ENCODE results near the gene DCN.

DCN gene

DNA sequence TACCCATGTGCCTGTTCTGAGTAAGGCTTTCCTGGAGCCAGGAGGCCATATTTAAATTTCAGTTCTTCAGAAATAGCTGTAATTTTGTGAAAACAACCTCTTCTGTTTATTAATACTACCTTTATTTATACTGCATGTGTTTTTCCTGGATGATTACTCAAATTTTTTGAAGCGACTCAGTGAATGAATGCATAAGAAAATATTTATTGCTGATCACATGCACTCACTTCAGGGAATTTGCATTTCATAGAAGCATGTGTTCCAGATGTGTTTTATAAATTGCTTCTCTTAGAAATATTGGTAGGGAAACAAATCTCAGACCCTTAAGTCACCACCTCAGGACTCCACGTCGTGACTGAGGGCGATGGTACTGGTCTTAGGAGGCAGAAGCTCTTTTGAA lies 21.8 kb upstream of the DCN start:
- H3K4me3 Mint-ChIP-seq, result no peak overlapping the region
- no peaks in the 10 kb centered on the region for H3K27me3 Mint-ChIP-seq
- no peaks in the 10 kb centered on the region for H3K4me1 Mint-ChIP-seq
- peaks cover 2% of the 10 kb centered on the region for H3K9me3 Mint-ChIP-seq
- CTCF ChIA-PET, result no interaction called here
- no peaks in the 10 kb centered on the region for H3K36me3 Mint-ChIP-seq
- no peak for DNase-seq
- H3K27ac Mint-ChIP-seq, result no peak overlapping the region

DNA sequence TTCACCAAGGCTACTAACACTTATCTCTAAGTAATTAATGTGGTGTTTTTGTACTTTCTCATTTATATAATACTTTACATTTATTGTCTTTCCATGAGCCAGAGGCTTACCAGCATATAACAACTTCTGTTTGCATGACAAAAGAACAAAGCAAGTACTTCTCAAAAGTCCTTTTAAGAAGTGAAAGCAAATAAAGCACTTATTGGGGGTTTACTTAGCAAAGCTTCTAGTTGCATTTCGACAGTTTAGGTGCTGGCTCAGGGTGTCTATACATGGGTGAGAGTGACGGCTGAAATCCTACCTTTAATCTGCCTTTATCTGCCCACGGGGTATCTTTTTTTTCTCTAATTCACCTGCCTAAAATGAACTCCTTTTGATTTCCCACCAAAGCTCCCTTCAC lies 21.0 kb upstream of the DCN start:
- Mint-ChIP-seq H3K9me3 (peaks cover 2% of the 10 kb centered on the region), H3K27me3 (no peaks in the 10 kb centered on the region), H3K36me3 (no peaks in the 10 kb centered on the region), H3K4me3 (no peak overlapping the region), H3K27ac (no peak overlapping the region), H3K4me1 (no peaks in the 10 kb centered on the region)
- DNase-seq, result no peak
- CTCF ChIA-PET, result no interaction called here

DNA sequence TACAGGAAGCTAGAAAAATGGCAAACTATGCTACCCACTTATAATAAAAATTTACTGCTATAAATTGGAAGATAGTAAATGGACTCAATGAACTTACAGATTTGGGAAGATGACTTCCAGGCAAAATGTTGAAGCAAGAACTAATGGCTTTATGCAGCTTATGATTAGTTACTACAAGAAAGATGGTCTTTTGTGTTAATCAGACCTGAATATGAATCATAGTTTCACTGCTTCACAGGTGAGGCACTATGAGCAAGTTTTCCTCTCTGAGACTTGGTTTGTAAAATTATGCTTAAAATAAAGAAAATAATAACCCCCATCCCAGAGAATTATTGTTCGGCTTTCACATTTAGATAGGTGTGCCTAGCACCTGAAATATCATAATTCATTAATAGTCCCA lies 19.8 kb upstream of the DCN start:
- Mint-ChIP-seq H3K4me3 (no peak overlapping the region), H3K36me3 (no peaks in the 10 kb centered on the region), H3K9me3 (peaks cover 2% of the 10 kb centered on the region), H3K27me3 (no peaks in the 10 kb centered on the region), H3K4me1 (no peaks in the 10 kb centered on the region), H3K27ac (no peak overlapping the region)
- CTCF ChIA-PET, result no interaction called here
- DNase-seq, result no peak

DNA sequence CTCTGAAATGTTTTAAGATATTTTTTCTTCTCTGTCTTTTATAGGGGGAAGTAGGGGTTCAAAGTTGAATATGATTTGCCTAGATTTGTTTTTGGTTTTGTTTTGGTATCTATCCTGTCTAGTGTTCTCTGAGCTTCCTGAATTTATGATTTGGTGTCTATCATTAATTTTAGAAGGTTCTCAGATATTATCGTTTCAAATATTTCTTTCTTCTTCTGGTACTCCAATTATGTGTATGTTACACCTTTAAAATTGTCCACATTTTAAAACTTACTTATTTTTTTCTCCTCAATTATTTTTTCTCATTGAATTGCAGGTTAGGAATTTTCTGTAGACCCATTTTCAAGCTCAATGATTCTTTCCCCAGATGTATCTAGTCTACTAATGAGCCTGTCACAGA lies 13.8 kb upstream of the DCN start:
- H3K4me3 Mint-ChIP-seq, result no peak overlapping the region
- H3K9me3 Mint-ChIP-seq, result peaks cover 4% of the 10 kb centered on the region
- no peaks in the 10 kb centered on the region for H3K4me1 Mint-ChIP-seq
- no peaks in the 10 kb centered on the region for H3K36me3 Mint-ChIP-seq
- no peaks in the 10 kb centered on the region for H3K27me3 Mint-ChIP-seq
- no peak overlapping the region for H3K27ac Mint-ChIP-seq
- CTCF ChIA-PET, result interaction anchor here (0.7 kb wide), 2 partner anchors 36 to 185 kb away, joined by 3 to 4 read pairs; no protein-coding TSS in a partner anchor
- DNase-seq, result no peak

DNA sequence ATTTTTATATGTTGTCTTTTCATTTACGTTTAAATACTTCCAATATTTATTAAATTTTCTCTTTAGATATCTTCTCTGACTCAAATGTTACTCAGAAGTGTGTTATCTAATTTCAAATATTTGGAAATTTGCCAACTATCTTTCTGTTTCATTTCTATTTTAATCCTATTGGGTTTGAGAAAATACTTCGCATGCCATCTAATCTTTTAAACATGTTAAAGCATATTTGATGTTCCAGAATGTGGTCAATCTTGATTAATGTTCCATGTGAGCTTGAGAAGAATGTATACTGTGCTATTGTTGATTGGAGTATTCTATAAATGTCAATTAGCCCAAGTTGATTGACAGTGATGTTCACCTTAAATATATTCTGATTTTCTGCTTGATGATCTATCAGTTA lies 11.9 kb upstream of the DCN start:
- Mint-ChIP-seq H3K9me3 (peaks cover 4% of the 10 kb centered on the region), H3K4me3 (no peak overlapping the region), H3K27me3 (no peaks in the 10 kb centered on the region), H3K4me1 (no peaks in the 10 kb centered on the region), H3K27ac (no peak overlapping the region), H3K36me3 (no peaks in the 10 kb centered on the region)
- CTCF ChIA-PET, result no interaction called here
- DNase-seq, result no peak

DNA sequence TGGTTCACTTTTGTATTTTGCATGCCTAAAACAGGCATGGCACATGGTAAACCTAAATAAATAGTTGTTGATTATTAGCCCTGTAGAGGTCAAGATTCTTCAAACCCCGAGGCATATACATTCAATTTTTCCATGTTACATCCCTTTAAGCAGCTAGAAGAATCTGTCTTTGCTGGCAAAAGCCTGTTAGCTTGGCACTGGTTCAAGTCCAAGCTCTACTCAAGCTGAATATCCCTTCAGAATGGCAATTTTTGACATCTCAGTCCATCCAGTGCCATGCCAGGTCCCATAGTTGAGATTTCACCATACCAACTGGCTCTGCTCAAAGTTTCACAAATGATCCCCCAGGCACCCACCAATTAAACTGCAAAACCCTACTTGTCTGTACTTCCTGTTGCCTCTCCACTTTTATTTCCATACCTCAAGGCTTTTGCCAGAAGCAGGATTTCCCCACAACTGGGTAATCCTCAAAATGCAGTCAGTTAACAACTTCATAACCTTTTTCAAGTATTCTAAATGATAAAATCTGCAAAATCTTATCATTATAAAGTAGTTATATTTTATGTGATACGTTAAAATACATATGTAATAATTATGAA lies 9.0 kb upstream of the DCN start:
- no peaks in the 10 kb centered on the region for H3K4me1 Mint-ChIP-seq
- no peak overlapping the region for H3K27ac Mint-ChIP-seq
- CTCF ChIA-PET, result no interaction called here
- H3K9me3 Mint-ChIP-seq, result peaks cover 4% of the 10 kb centered on the region
- DNase-seq, result no peak
- no peaks in the 10 kb centered on the region for H3K36me3 Mint-ChIP-seq
- no peaks in the 10 kb centered on the region for H3K27me3 Mint-ChIP-seq
- no peak overlapping the region for H3K4me3 Mint-ChIP-seq

DNA sequence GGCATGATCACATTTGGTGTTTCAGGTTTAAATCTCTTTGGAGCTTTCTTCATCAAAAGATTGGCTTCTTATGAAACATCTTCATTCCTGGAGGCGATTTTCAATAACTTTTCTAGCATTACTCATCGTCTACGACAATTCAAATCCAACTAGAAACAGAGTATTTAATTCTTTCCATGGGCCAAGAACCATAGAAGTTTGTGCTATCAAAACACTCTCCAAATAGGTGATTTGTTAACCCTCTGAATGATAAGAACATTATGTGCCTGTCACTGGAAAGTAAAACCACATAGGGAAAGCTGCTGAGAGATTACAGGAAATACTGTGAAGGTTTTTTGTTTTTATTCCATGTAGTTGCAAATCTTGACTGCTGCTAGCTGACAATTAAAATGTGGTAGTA lies 6.9 kb upstream of the DCN start:
- H3K4me3 Mint-ChIP-seq, result no peak overlapping the region
- no peak for DNase-seq
- H3K4me1 Mint-ChIP-seq, result no peaks in the 10 kb centered on the region
- CTCF ChIA-PET, result no interaction called here
- H3K27ac Mint-ChIP-seq, result no peak overlapping the region
- H3K9me3 Mint-ChIP-seq, result no peaks in the 10 kb centered on the region
- H3K36me3 Mint-ChIP-seq, result no peaks in the 10 kb centered on the region
- no peaks in the 10 kb centered on the region for H3K27me3 Mint-ChIP-seq

DNA sequence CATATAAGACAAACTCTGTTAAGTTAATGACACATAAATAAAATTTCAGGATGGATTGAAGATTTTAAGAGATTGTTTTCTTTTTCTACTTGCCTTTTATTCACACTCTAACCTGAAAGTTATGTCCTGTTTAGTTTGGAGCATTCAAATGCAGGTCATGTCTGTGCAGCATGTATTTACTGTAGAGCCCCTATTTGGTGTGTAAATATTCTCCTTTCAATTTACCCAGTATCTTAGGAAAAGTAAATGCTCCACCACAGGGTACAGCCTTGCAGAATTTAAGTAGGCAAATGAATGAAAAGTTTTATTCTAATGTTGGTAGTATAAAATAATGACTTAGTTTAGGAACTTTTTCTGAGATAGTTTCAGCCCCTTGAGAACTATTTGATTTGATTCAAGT lies 6.2 kb upstream of the DCN start:
- H3K36me3 Mint-ChIP-seq, result no peaks in the 10 kb centered on the region
- no peaks in the 10 kb centered on the region for H3K27me3 Mint-ChIP-seq
- no peak overlapping the region for H3K4me3 Mint-ChIP-seq
- no peak overlapping the region for H3K27ac Mint-ChIP-seq
- CTCF ChIA-PET, result no interaction called here
- H3K9me3 Mint-ChIP-seq, result no peaks in the 10 kb centered on the region
- no peaks in the 10 kb centered on the region for H3K4me1 Mint-ChIP-seq
- no peak for DNase-seq

DNA sequence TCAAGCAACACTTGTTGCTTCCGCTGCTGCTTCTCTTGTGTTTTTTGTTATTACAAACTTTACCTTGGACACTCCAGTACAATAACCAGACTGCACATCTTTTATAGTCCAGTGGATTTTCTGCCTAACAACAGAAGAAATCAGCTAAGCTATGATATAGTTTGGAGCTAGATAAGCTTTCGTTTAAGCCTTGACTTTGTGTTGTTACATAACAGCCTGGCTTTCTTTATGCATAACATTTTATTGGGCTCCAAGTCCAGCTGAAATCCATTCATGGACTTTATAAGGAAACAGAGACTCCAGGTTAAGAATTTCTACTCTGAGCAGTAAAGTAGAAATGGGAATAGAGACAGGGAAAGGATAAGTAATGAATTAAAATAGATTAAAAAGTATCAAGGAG lies 3.5 kb upstream of the DCN start:
- H3K27me3 Mint-ChIP-seq, result no peaks in the 10 kb centered on the region
- no peaks in the 10 kb centered on the region for H3K36me3 Mint-ChIP-seq
- no peak overlapping the region for H3K4me3 Mint-ChIP-seq
- CTCF ChIA-PET, result interaction anchor here (0.7 kb wide), 1 partner anchor 75 kb away, joined by 3 read pairs; no protein-coding TSS in a partner anchor
- no peak for DNase-seq
- H3K9me3 Mint-ChIP-seq, result no peaks in the 10 kb centered on the region
- no peaks in the 10 kb centered on the region for H3K4me1 Mint-ChIP-seq
- no peak overlapping the region for H3K27ac Mint-ChIP-seq

DNA sequence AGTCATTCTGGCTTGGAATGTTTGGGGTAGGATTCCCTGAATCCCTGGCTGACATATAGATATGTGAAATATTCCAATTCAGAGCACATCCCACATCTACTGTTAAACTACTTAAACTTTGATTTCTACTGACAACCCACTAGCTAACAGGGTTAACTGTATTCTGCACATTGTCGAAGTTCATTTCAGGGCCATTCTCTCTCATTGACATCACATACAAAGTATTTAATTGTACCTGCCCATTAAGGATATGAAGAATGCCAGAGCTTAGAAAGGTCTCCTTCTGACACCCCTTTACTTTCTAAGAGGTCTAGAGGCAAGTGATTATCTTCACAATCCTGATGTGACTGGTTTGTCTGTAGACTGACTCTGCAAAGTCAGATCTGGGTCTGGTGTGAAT lies 2.8 kb upstream of the DCN start:
- no peak for DNase-seq
- Mint-ChIP-seq H3K4me1 (no peaks in the 10 kb centered on the region), H3K36me3 (no peaks in the 10 kb centered on the region)

DNA sequence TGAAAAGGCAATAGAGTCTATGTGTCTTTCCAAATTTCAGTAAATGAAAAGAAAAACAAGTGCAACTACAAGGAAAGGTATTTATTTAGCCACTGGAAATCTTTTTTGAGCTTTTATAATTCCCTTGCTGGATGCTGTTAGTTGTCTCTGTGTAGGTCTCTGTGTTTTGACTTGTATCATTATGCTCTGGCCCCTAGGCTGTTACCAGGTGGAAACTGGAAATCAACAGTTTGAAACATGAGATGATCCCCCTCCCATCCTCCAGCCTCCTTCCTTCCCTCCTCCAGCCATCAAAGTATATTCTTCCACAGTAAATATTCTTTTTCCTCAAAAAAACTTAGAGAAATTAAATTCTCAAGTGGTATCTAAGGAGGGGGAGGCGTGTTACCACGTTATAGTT lies 934 bp upstream of the DCN start:
- no peaks in the 10 kb centered on the region for H3K36me3 Mint-ChIP-seq
- CTCF ChIA-PET, result no interaction called here
- no peak for DNase-seq
- no peaks in the 10 kb centered on the region for H3K4me1 Mint-ChIP-seq
- H3K9me3 Mint-ChIP-seq, result no peaks in the 10 kb centered on the region
- H3K4me3 Mint-ChIP-seq, result no peak overlapping the region
- H3K27me3 Mint-ChIP-seq, result no peaks in the 10 kb centered on the region
- H3K27ac Mint-ChIP-seq, result no peak overlapping the region

More for the DNA sequence above, 2.8 kb upstream of the DCN start:
- Mint-ChIP-seq H3K27ac (no peak overlapping the region), H3K27me3 (no peaks in the 10 kb centered on the region), H3K9me3 (no peaks in the 10 kb centered on the region), H3K4me3 (no peak overlapping the region)
- CTCF ChIA-PET, result interaction anchor here (0.7 kb wide), 1 partner anchor 76 kb away, joined by 3 read pairs; no protein-coding TSS in a partner anchor

DNA sequence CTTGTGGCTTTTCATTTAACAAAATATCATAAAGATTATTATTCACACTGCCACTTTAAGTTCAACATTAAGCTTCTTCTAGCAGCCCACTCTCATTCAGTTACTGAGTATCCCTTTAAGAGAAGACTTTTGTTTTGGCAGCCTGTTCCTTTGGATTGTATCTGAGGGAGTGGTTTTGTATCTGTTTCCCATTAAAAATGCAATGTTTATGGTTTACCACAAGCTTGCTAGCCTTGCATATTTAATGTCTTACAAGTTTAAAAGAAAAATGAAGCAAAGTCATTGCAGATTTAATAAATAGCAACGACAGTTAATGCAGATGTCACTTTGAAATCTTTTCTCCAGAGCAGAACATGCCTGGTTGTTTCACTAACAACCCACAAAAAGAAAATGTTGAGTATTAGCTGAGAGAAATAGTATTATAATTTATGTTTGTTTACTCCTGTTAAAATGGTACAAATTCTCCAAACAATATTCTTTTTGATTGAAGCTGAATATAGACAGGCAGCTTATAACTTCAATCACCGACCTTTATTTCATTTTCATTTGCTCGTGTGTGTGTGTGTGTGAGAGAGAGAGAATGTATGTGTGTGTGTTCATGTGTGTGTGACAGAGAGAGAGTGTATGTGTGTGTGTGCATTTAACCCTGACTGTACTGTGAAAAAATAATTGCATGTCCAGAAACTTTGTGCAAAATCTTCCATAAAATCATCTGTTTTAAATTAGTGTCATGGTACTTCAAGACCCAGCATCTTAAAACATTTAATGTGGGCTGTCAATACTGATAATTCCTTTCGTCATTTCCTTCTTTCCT lies 1.8 kb downstream of the DCN start:
- CTCF ChIA-PET, result no interaction called here
- H3K27me3 Mint-ChIP-seq, result no peaks in the 10 kb centered on the region
- no peaks in the 10 kb centered on the region for H3K9me3 Mint-ChIP-seq
- H3K4me3 Mint-ChIP-seq, result no peak overlapping the region
- no peaks in the 10 kb centered on the region for H3K36me3 Mint-ChIP-seq
- no peaks in the 10 kb centered on the region for H3K4me1 Mint-ChIP-seq
- no peak overlapping the region for H3K27ac Mint-ChIP-seq
- DNase-seq, result no peak

DNA sequence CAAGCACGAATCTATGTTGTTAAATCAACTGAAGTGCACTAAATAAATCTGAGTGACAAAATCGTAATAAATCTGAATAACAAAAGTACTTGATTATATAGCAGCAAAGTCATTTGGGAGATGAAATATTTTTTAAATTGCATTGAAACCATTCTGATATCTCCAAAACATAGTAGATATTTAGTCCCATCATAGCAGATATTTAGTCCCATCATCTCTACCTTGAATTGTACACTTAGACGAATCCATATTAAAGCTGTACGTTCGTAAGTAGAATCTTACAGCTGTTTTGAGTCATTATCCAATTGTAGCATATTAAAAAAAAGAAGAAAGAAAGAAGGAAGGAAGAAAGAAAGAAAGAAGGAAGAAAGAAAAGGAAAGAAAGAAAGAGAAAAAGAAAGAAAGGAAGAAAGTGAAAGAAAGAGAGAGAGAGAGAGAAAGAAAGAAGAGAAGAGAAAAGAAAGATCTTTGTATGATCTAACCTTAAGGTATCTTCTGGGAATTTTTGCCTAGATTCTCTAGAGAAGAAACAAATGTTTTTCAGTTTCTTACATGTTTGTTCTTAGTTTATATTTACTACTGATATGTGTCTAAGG lies 2.6 kb downstream of the DCN start:
- Mint-ChIP-seq H3K4me3 (no peak overlapping the region), H3K27me3 (no peaks in the 10 kb centered on the region), H3K27ac (no peak overlapping the region), H3K4me1 (no peaks in the 10 kb centered on the region), H3K9me3 (no peaks in the 10 kb centered on the region), H3K36me3 (no peaks in the 10 kb centered on the region)
- DNase-seq, result no peak
- CTCF ChIA-PET, result no interaction called here

DNA sequence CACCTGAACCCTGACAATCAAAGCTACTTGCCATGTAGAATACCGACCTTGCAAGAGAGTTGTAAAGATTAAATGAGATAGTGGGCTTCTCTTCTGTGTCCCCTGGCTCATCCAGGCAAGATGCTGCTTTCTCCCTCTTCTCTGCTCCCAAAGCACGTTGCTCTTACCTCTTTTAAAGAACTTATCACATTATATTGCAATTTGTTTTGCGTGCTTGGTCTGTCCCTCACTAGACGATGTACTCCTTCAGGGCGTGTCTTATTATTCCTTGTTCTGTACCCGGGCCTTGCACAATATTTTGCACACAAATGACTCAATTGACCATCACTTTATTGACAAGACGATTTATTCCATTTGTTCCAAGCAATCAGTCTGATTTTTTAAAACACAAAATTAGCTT lies 3.3 kb downstream of the DCN start:
- Mint-ChIP-seq H3K27me3 (no peaks in the 10 kb centered on the region), H3K4me1 (no peaks in the 10 kb centered on the region), H3K9me3 (no peaks in the 10 kb centered on the region), H3K36me3 (no peaks in the 10 kb centered on the region), H3K27ac (no peak overlapping the region), H3K4me3 (no peak overlapping the region)
- CTCF ChIA-PET, result no interaction called here
- no peak for DNase-seq

DNA sequence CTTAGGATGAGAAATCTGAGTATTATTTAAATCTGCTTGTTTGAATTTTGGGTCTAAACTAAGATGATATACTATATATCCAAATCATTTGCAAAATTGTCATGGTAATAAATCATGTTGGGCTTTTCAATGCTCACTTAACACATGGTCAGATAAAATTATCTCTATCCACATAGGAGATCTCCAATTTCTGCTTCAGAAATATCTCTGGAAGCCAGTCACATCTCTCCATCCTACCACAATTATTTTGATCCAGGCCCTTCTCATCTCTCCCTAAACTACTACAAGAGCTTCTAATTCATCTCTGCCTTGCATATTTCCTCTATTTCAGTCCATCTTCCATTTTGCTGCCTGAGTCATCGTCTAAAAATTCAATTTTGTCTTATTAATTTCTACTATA lies 3.8 kb downstream of the DCN start:
- Mint-ChIP-seq H3K4me1 (no peaks in the 10 kb centered on the region), H3K27me3 (no peaks in the 10 kb centered on the region), H3K27ac (no peak overlapping the region), H3K9me3 (no peaks in the 10 kb centered on the region), H3K36me3 (no peaks in the 10 kb centered on the region), H3K4me3 (no peak overlapping the region)
- CTCF ChIA-PET, result no interaction called here
- no peak for DNase-seq
